Suprapubic skin (tissue), 4 donors: ENCODE measurements around the gene GPR89A. TPM values are rescaled to one million over a fixed set of nuclear protein-coding genes. Genes with fewer than 3 reads are reported as not detected.

Source experiments
- DNase-seq, 2 donors: peaks; one replicate each; pipeline ENCODE4 v3.0.0-alpha.2; 2019; ENCODE audit warnings: low spot score in 2 of 2
- H3K27ac ChIP-seq: fragments of 200-600 bp; sonication (generic); one replicate; pipeline ENCODE4 v1.5.1; 2019
- H3K27me3 ChIP-seq: fragments of 200-600 bp; sonication (generic); one replicate; pipeline ENCODE4 v1.5.1; 2019
- H3K36me3 ChIP-seq: fragments of 200-600 bp; sonication (generic); one replicate; pipeline ENCODE4 v1.5.1; 2019
- H3K4me1 ChIP-seq: fragments of 200-600 bp; sonication (generic); one replicate; pipeline ENCODE4 v1.5.1; 2019
- H3K4me3 ChIP-seq: fragments of 200-600 bp; sonication (generic); one replicate; pipeline ENCODE4 v1.5.1; 2019; ENCODE audit warnings: mild to moderate bottlenecking
- H3K9me3 ChIP-seq: fragments of 200-600 bp; sonication (generic); one replicate; pipeline ENCODE4 v1.5.1; 2019
- EP300 ChIP-seq: sonication (generic); formaldehyde crosslinking; IDR thresholded peaks from one replicate; pipeline ENCODE4 v1.6.1; 2017; ENCODE audit warnings: antibody characterized with exemption
- POLR2A ChIP-seq, 2 donors: fragments of 450-650 bp; IDR thresholded peaks; one replicate each; pipeline ENCODE4 v1.6.1; 2017; ENCODE audit warnings: antibody characterized with exemption in 2 of 2, mild to moderate bottlenecking in 2 of 2, moderate library complexity in 2 of 2
- POLR2AphosphoS5 ChIP-seq, 3 donors: sonication (generic); formaldehyde crosslinking; IDR thresholded peaks; one replicate each; pipeline ENCODE4 v1.6.1; 2017; ENCODE audit warnings: antibody characterized with exemption in 3 of 3
- WGBS: methylation state at CpG from one replicate; pipeline ENCODE4 v1.1.5; 2018; 5-methylcytosine and 5-hydroxymethylcytosine counted together
- total RNA-seq, 4 donors: library from RNA; depleted of rRNA; stranded (reverse); fragments of >200 nt; gene quantifications; one replicate each; pipeline ENCODE4 v1.1.0, GENCODE V29; 2016
- TF ChIP-seq, protein P1 (sequence below), 2 donors: fragments of 200-600 bp in 1 of 2; fragments of 450-650 bp in 1 of 2; sonication (generic) in 1 of 2; IDR thresholded peaks; one replicate each; pipeline ENCODE4 v1.5.1; 2016 to 2019; ENCODE audit warnings: antibody characterized with exemption in 2 of 2, mild to moderate bottlenecking in 1 of 2, moderate library complexity in 1 of 2

The GPR89A gene
- total RNA-seq, 4 donors from 2014 or later, result 17.7 to 42.8 (median 34.8) TPM

DNA sequence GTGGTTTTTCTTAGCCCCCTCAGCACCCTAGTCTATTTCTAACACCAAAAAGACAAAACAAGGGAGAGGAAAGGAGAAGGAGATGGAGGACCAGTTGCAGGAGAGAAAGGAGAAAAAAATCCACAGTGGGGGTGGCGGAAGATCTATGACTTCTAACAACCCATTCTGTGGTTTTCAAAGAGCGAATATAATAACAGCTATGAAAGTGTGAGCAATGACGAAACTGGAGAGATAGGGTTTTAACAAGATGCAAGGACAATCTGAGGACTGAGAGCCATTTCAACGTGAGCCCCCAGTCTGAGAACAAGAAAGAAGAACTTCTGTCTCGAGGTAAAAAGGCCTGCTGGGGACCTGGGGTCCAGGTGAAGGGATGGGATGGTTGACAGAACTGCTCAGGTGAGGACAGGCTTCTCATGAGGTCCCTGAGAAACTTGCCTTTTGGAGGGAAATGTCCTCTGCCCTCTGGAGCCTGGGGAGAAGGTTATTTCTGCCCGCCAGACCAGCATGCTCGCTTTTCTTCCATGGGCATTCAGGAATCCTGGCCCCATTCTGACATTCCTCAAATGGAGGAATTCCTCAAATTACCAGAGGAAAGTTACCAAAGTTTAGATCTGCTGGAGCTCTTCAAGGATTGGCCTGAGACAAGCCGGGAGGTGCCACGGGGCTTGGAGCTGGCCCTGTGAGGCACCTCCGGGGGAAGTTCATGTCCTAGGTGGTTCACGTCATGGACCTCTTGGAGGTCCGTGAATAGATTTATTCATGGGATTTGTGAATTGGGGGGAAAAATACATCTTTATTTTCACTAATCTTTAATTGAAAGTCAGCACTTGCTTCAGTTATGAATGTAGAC, 111.7 kb downstream of the GPR89A start, which contains the start of gene CD160:
Gene CD160, plus strand, starts transcription at position 270 of the 850 bp plus-strand sequence. CDS start 8,829 bp downstream, outside the sequence.
- peaks cover 5% of the 10 kb centered on the region for H3K27me3 ChIP-seq
- TF ChIP-seq EP300, result no peak
- no peak for TF ChIP-seq POLR2AphosphoS5 (IDR thresholded peaks at IDR 0.05)
- TF ChIP-seq, protein P1, sequence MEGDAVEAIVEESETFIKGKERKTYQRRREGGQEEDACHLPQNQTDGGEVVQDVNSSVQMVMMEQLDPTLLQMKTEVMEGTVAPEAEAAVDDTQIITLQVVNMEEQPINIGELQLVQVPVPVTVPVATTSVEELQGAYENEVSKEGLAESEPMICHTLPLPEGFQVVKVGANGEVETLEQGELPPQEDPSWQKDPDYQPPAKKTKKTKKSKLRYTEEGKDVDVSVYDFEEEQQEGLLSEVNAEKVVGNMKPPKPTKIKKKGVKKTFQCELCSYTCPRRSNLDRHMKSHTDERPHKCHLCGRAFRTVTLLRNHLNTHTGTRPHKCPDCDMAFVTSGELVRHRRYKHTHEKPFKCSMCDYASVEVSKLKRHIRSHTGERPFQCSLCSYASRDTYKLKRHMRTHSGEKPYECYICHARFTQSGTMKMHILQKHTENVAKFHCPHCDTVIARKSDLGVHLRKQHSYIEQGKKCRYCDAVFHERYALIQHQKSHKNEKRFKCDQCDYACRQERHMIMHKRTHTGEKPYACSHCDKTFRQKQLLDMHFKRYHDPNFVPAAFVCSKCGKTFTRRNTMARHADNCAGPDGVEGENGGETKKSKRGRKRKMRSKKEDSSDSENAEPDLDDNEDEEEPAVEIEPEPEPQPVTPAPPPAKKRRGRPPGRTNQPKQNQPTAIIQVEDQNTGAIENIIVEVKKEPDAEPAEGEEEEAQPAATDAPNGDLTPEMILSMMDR (IDR thresholded peaks at IDR 0.05), result no peak
- TF ChIP-seq POLR2A (IDR thresholded peaks at IDR 0.05), result no peak
- no peak within 1 kb of the TSS for H3K4me3 ChIP-seq
- no peaks in the 10 kb centered on the region for H3K36me3 ChIP-seq
- no peaks in the 10 kb centered on the region for H3K9me3 ChIP-seq
- H3K4me1 ChIP-seq, result peaks cover 12% of the 10 kb centered on the region
- WGBS, result 85% methylated on average over 12 of the region's 12 CpGs
- no peak within 1 kb of the TSS for H3K27ac ChIP-seq
- DNase-seq, result no peak

Other genes with a start within 250 kb of the GPR89A start
- gene NBPF20, start 182.4 kb upstream of the GPR89A start, total RNA-seq, result 1 to 10 TPM; 1.6 to 3.5 (median 2.8) TPM
- 1 to 10 TPM; 1.4 to 7.8 (median 3.5) TPM for gene PDZK1, start 99.4 kb downstream of the GPR89A start, total RNA-seq
- not detected for gene CD160, start 111.5 kb downstream of the GPR89A start, total RNA-seq
- gene RNF115, start 216.1 kb downstream of the GPR89A start, total RNA-seq, result 10 to 100 TPM in 2 of 4 donors, 1 to 10 TPM in 2; 7.1 to 22.3 (median 12.2) TPM
- gene POLR3C, start 216.2 kb downstream of the GPR89A start, total RNA-seq, result 10 to 100 TPM; 22.5 to 40.8 (median 24.8) TPM
- gene NUDT17, start 237.6 kb downstream of the GPR89A start, total RNA-seq, result 1 to 10 TPM; 1.3 to 3.9 (median 2.1) TPM